Stromal cell of bone marrow (primary cell): ENCODE measurements around the gene KCNJ6.

Experiments used
- DNase-seq: peaks from one replicate; pipeline ENCODE4 v3.0.0-alpha.2; 2012; ENCODE audit warnings: low read depth

The KCNJ6 gene

GRCh38 chr21:37565530-37566223, 350.6 kb downstream of the KCNJ6 start:
- DNase-seq: peak; percentile 23

GRCh38 chr21:37564924-37565529, 351.2 kb downstream of the KCNJ6 start:
- no peak for DNase-seq

GRCh38 chr21:37564341-37564923, 351.8 kb downstream of the KCNJ6 start:
- peak; percentile 98 for DNase-seq

GRCh38 chr21:37563641-37564340, 352.5 kb downstream of the KCNJ6 start:
- DNase-seq: peak; percentile 81

GRCh38 chr21:37562920-37563640, 353.2 kb downstream of the KCNJ6 start:
- no peak for DNase-seq

- DNase-seq: no peak
These were observed 354.0 kb downstream of the KCNJ6 start for GRCh38 chr21:37561941-37562919.

- no peak for DNase-seq
These were observed 354.8 kb downstream of the KCNJ6 start for GRCh38 chr21:37561506-37561905.

- DNase-seq: no peak
These were observed 355.9 kb downstream of the KCNJ6 start for GRCh38 chr21:37560385-37560784.

- no peak for DNase-seq
These were observed 357.5 kb downstream of the KCNJ6 start for GRCh38 chr21:37558676-37559211.
